Left forelimb (tissue), 1 donor: Measurements from ENCODE around the gene KNDC1.

Source experiments
- DNase-seq: peaks from one replicate; pipeline ENCODE4 v3.0.0-alpha.2; 2018; ENCODE audit warnings: low spot score

The KNDC1 gene

GRCh38 chr10:133241501-133242205, 81.6 kb downstream of the KNDC1 start:
- DNase-seq: no peak

- DNase-seq: no peak
These were observed 82.8 kb downstream of the KNDC1 start for GRCh38 chr10:133242611-133243356.

DNA sequence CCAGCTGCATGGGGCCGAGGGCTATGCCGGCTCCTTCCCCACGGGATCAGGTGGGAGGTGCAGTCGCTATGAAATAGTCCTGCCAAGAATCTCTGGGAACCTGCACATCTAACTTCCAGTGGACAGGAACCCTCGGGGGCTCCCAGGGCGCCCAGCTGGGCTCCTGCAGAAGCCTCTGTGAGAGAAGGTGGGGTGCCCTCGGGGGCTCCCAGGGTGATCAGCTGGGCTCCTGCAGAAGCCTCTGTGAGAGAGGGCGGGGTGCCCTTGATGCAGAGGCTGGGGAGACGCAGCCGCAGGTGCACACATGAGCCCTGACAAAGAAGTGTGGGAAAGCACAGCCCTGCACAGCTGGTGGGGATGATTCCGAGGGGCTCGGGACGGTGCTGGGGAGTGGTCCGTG, 83.6 kb downstream of the KNDC1 start:
- no peak for DNase-seq

DNA sequence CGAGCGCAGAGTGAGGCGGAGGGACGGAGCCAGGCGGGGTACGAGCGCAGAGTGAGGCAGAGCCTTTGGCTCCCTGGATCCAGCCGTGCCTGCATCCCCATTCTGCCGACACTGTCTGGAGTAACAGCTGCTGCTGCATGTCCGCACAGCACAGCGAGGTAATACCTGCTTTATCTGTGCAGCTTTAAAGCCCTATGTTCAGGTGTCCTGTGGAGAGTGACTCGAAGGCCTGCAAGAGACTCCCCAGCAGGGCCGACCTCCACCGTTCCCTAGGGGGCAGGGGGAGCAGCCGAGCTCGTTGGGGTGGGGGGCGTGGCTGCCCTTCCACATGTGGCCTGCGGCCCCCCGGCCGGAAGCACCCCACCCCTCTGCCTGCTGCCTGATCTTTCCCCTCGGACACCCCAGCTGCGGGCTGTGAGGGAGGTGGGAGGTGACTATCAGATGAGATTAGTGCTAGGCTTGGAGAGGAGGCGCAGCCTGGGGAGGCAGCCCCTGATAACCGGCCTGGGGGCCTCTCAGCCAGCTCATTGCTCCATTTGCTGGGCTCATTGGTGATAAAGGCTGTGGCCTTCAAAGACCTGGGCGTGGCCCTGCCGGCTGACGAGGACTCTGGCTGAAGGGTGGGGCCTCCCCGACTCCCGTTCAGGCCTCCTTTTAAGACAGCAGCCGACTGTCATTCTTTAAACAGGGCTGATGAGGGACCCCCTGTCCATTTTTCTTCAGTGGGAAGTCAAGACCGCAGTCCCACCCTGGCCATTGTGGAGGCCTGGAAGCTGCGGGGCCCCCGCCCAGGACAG, 85.6 kb downstream of the KNDC1 start:
- no peak for DNase-seq

GRCh38 chr10:133246236-133246626, 86.2 kb downstream of the KNDC1 start:
- no peak for DNase-seq

DNA sequence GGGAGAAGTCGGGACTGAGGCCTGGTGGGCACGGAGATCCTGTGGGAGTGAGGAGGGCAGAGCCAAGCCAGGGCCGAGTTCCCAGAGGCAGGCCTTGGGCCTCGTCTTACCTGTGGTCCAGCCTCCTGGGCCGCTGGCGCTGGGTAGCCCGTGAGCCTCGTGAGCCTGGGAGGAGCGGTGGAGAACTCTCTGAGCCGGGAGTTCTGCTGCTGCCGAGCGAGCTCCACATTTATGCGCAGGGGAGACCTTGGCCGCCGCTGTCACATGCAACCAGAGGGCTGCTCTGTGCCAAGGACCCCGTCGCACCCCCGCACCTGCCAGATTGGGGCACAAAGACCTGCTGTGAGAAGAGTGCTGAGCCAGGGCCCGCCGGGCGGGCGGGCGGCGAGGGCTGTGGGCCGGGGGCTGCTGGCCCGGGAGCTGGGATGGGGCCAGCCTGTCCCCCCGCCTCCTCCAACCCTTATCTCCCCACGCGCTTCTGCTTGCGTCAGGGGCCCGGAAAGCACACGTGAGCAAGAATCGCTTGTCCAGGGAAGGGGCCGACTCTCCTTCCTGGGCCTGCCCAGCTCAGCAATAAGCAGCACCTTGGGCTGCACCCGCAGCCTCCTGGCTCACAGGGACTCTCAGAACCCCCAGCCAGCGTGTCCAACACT, 87.8 kb downstream of the KNDC1 start:
- no peak for DNase-seq

GRCh38 chr10:133248334-133248715, 88.3 kb downstream of the KNDC1 start:
- DNase-seq: no peak

DNA sequence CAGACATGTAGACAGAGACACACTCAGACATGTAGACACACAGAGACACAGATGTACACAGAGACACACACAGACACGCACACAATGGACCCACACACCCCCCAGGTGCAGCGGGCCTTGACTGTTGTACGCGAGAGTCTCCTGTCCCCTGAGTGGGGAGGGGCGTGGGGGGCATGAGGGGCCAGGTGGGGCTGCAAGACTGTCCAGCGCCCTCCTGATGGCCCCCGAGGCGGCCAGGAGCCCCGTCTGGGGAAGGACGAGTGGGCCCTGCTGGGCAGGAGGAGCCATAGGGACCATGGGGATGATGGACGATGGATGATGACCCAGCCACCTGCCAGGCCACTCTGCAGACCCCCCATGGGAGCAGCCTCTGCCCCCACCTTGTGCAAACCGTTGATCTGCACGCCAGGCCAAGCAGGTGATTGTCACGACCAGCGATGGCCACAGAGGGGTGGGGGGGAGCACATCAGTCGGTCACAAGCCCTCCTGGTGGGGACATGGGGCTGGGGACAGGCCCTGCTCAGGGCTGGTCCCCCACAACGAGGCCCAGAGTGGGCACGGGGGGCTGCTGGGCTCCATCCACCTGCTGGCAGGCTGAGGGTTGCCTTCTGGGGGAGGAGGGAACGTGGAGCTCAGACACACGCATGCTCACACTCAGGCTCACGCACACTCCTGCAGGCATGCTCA, 89.2 kb downstream of the KNDC1 start:
- DNase-seq: no peak

GRCh38 chr10:133249975-133250754, 90.1 kb downstream of the KNDC1 start:
- no peak for DNase-seq

- DNase-seq: no peak
These were observed 91.6 kb downstream of the KNDC1 start for GRCh38 chr10:133251388-133252222.

DNA sequence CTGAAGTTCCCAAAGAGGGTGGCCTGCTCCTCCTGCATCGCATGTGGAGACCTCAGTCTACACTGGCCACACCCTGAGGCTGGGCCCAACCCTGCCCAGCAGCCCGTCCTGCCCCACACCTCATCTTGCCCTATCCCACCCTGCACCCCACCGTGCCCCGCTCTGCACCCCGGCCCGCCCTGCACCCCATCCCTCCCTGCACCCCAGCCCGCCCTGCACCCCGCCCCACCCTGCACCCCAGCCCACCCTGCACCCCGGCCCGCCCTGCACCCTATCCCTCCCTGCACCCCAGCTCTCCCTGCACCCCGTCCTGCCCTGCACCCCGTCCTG, 92.2 kb downstream of the KNDC1 start:
- no peak for DNase-seq

DNA sequence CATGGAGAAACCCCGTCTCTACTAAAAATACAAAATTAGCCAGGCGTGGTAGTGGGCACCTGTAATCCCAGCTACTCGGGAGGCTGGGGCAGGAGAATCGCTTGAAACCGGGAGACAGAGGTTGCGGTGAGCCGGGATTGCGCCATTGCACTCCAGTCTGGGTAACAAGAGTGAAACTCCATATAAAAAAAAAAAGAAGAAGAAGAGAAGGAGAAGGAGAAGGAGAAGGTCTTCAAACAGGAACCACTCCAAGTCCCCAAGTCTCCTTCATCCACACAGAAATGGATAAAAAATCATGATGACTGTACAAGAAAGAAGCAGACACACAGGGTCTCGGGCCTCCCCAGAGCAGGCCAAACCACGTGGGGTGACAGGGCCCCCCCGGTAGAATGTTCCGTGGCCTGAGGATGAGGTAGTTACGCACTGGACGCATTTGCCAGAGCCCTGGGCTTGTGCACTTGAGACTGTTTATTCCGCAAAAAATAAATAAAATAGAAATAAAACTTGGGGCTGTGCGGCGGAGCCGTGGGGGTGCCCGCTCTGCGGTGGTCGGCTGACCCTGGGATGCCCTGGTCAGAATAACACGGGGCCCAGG, 93.4 kb downstream of the KNDC1 start:
- DNase-seq: no peak

GRCh38 chr10:133254421-133255120, 94.6 kb downstream of the KNDC1 start:
- DNase-seq: no peak

DNA sequence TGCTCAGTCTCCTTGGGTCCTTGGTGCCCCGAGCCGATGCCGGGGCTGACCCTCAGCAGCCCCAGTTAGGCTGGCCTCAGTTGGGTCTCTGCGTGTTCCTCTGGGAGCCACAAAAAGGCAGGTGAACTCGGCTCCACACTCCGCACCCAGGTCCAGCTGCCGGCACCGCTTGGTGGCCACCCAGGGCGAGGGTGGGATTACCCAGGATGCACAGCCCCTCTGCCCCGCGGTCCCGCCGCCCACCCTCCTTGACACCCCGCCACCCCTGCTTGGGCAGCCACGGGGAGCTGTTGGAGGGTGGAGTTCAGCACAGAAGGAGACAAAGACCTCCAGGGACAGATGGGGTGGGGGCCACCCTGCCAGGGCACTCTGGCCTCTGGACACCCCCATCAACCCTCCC, 95.3 kb downstream of the KNDC1 start:
- DNase-seq: no peak

- no peak for DNase-seq
These were observed 97.6 kb downstream of the KNDC1 start for GRCh38 chr10:133257489-133258065.

- DNase-seq: no peak
These were observed 98.2 kb downstream of the KNDC1 start for GRCh38 chr10:133258066-133258817.

GRCh38 chr10:133258818-133259601, 99.0 kb downstream of the KNDC1 start:
- DNase-seq: no peak
